Measurements from ENCODE around the gene ADAMTSL1. TPM values are rescaled to one million over a fixed set of nuclear protein-coding genes. Genes with fewer than 3 reads are reported as not detected.

The ADAMTSL1 gene
- total RNA-seq, 4 donors from 2014 or later: 2.8 to 26.4 (median 9.4) TPM

GRCh38 chr9:18799428-18799827 lies 325.5 kb downstream of the ADAMTSL1 start:
- Histone ChIP-seq H3K4me3 (no peak overlapping the region), H3K9me3 (no peaks in the 10 kb centered on the region), H3K27ac (no peak overlapping the region), H3K4me1 (no peaks in the 10 kb centered on the region), H3K36me3 (no peaks in the 10 kb centered on the region), H3K27me3 (no peaks in the 10 kb centered on the region)
- TF ChIP-seq POLR2A (IDR thresholded peaks at IDR 0.05) (no peak), CTCF (IDR thresholded peaks at IDR 0.05) (no peak)
- DNase-seq: no peak

- no peaks in the 10 kb centered on the region for H3K9me3 ChIP-seq
- H3K4me1 ChIP-seq: no peaks in the 10 kb centered on the region
- TF ChIP-seq CTCF (IDR thresholded peaks at IDR 0.05): no peak
- TF ChIP-seq POLR2A (IDR thresholded peaks at IDR 0.05): no peak
- no peaks in the 10 kb centered on the region for H3K27me3 ChIP-seq
- no peaks in the 10 kb centered on the region for H3K36me3 ChIP-seq
- no peak for DNase-seq
- H3K27ac ChIP-seq: no peak overlapping the region
- no peak overlapping the region for H3K4me3 ChIP-seq
Observed at GRCh38 chr9:18800579-18800978, 326.6 kb downstream of the ADAMTSL1 start.

GRCh38 chr9:18805386-18805785 lies 331.4 kb downstream of the ADAMTSL1 start:
- no peaks in the 10 kb centered on the region for H3K4me1 ChIP-seq
- no peak overlapping the region for H3K27ac ChIP-seq
- no peaks in the 10 kb centered on the region for H3K27me3 ChIP-seq
- DNase-seq: no peak
- H3K4me3 ChIP-seq: no peak overlapping the region
- no peaks in the 10 kb centered on the region for H3K36me3 ChIP-seq
- H3K9me3 ChIP-seq: no peaks in the 10 kb centered on the region
- TF ChIP-seq CTCF (IDR thresholded peaks at IDR 0.05): no peak
- no peak for TF ChIP-seq POLR2A (IDR thresholded peaks at IDR 0.05)

GRCh38 chr9:18806232-18807080 lies 332.5 kb downstream of the ADAMTSL1 start:
- TF ChIP-seq POLR2A (IDR thresholded peaks at IDR 0.05) (no peak), CTCF (IDR thresholded peaks at IDR 0.05) (no peak)
- Histone ChIP-seq H3K27ac (no peak overlapping the region), H3K9me3 (no peaks in the 10 kb centered on the region), H3K36me3 (no peaks in the 10 kb centered on the region), H3K4me3 (no peak overlapping the region), H3K27me3 (no peaks in the 10 kb centered on the region), H3K4me1 (no peaks in the 10 kb centered on the region)
- DNase-seq: no peak

GRCh38 chr9:18810581-18810980 lies 336.6 kb downstream of the ADAMTSL1 start:
- H3K27ac ChIP-seq: no peak overlapping the region
- no peaks in the 10 kb centered on the region for H3K27me3 ChIP-seq
- DNase-seq: no peak
- no peak overlapping the region for H3K4me3 ChIP-seq
- H3K4me1 ChIP-seq: no peaks in the 10 kb centered on the region
- no peaks in the 10 kb centered on the region for H3K36me3 ChIP-seq
- H3K9me3 ChIP-seq: no peaks in the 10 kb centered on the region
- TF ChIP-seq CTCF (IDR thresholded peaks at IDR 0.05) (no peak), POLR2A (IDR thresholded peaks at IDR 0.05) (no peak)
